GM12878 (cell line): Measurements from ENCODE around the gene OR6M1. TPM values are rescaled to one million over a fixed set of nuclear protein-coding genes. Genes with fewer than 3 reads are reported as not detected.

Experiments used
- ATAC-seq: fragments of 200-7000 bp; cut with Tn5 transposase; 3 replicates; pipeline ENCODE4 v1.9.1; 2020; ENCODE audit warnings: mild to moderate bottlenecking, moderate library complexity
- BruUV-seq: library from RNA; stranded (reverse); fragments of 400-500 nt; replicated peaks from 2 replicates; lab custom pipeline; 2021; lab: Mats Ljungman, UMichigan
- CTCF ChIA-PET: fragments of 300-600 bp; sonication (Branson Sonifier 250); formaldehyde crosslinking; extraction: SDS; loops from one replicate; lab custom pipeline; 2021; ENCODE audit warnings: inconsistent platforms; lab: Yijun Ruan, JAX
- POLR2A ChIA-PET: fragments of 350-600 bp; formaldehyde crosslinking; extraction: SDS; loops from one replicate; lab custom pipeline; 2021; ENCODE audit warnings: inconsistent platforms; lab: Charles Lee
- RAD21 ChIA-PET: fragments of 300-600 bp; sonication (Branson Sonifier 250); formaldehyde crosslinking; loops from one replicate; lab custom pipeline; 2023; ENCODE audit warnings: antibody characterized with exemption; ENCODE audit not compliant: unreplicated experiment; lab: Charles Lee
- SMC1A ChIA-PET: fragments of 300-600 bp; sonication (Branson Sonifier 250); formaldehyde crosslinking; loops from one replicate; lab custom pipeline; 2023; ENCODE audit not compliant: unreplicated experiment, uncharacterized antibody; lab: Charles Lee
- DNase-seq: peaks from one replicate; pipeline ENCODE4 v3.0.0-alpha.2; 2011; ENCODE audit warnings: low read depth, low spot score
- FAIRE-seq: peaks from 3 replicates; lab custom pipeline; 2011; peaks lifted over from hg19 to GRCh38; lab: Jason Lieb, UNC
- H2AFZ ChIP-seq: 2 replicates; pipeline ENCODE4 v1.6.0; 2011; ENCODE audit warnings: low read depth, low read length, control low read depth; ENCODE audit not compliant: control insufficient read depth
- H3K27ac ChIP-seq: 2 replicates; pipeline ENCODE4 v1.5.1; 2011; ENCODE audit warnings: control low read depth; ENCODE audit not compliant: control insufficient read depth, insufficient read depth
- H3K27me3 ChIP-seq, 2 experiments: replicated peaks in 1 of 2; 2 replicates each; pipeline versions ENCODE4 v1.6.0 to v1.6.1; 2011; ENCODE audit warnings: low read length in 1 of 2; ENCODE audit not compliant: control insufficient read depth in 2 of 2, insufficient read depth in 2 of 2
- H3K36me3 ChIP-seq, 2 experiments: 2 replicates each; pipeline ENCODE4 v1.5.1; 2011; ENCODE audit warnings: low read length in 1 of 2; ENCODE audit not compliant: control insufficient read depth in 2 of 2, insufficient read depth in 2 of 2
- H3K4me1 ChIP-seq: 2 replicates; pipeline ENCODE4 v1.6.1; 2011; ENCODE audit warnings: mild to moderate bottlenecking, low read length, moderate library complexity, mixed read lengths; ENCODE audit not compliant: control insufficient read depth, insufficient read depth
- H3K4me2 ChIP-seq: 2 replicates; pipeline ENCODE4 v1.6.0; 2011; ENCODE audit warnings: control low read depth; ENCODE audit not compliant: control insufficient read depth, insufficient read depth
- H3K4me3 ChIP-seq: fragments of 200-600 bp; sonication (generic); 2 replicates; pipeline ENCODE4 v1.5.1; 2016
- H3K79me2 ChIP-seq: 2 replicates; pipeline ENCODE4 v1.6.0; 2011; ENCODE audit warnings: low read length; ENCODE audit not compliant: control insufficient read depth, insufficient read depth
- H3K9ac ChIP-seq: 2 replicates; pipeline ENCODE4 v1.8.0; 2011; ENCODE audit warnings: low read length, control low read depth, mixed read lengths; ENCODE audit not compliant: control insufficient read depth, insufficient read depth
- H3K9me3 ChIP-seq: replicated peaks from 3 replicates; pipeline ENCODE4 v1.5.1; 2011; ENCODE audit warnings: mild to moderate bottlenecking, low read length; ENCODE audit not compliant: control insufficient read depth, insufficient read depth
- H4K20me1 ChIP-seq: 2 replicates; pipeline ENCODE4 v1.6.0; 2011; ENCODE audit not compliant: control insufficient read depth, insufficient read depth
- BMI1 ChIP-seq: fragments of 450-650 bp; IDR thresholded peaks from 2 replicates; pipeline ENCODE4 v1.6.1; 2016; ENCODE audit warnings: mild to moderate bottlenecking, moderate library complexity, borderline replicate concordance
- IRF4 ChIP-seq: IDR thresholded peaks from 2 replicates; pipeline ENCODE4 v1.6.1; 2011; ENCODE audit warnings: low read depth, low read length
- MTA2 ChIP-seq: fragments of 450-650 bp; IDR thresholded peaks from 2 replicates; pipeline ENCODE4 v1.6.1; 2016; ENCODE audit warnings: low read depth, mild to moderate bottlenecking, moderate library complexity
- MYC ChIP-seq: IDR thresholded peaks from 2 replicates; pipeline ENCODE4 v1.6.1; 2011; ENCODE audit warnings: mild to moderate bottlenecking, low read length, moderate library complexity, inconsistent platforms; ENCODE audit not compliant: insufficient read depth, insufficient replicate concordance, insufficient read length, severe bottlenecking
- RELA ChIP-seq: fragments of 450-650 bp; IDR thresholded peaks from 2 replicates; pipeline ENCODE4 v1.8.0; 2014; ENCODE audit warnings: borderline replicate concordance; ENCODE audit not compliant: partially characterized antibody
- SUPT20H ChIP-seq: IDR thresholded peaks from 2 replicates; pipeline ENCODE4 v1.6.1; 2011; ENCODE audit warnings: low read depth, mild to moderate bottlenecking, low read length, moderate library complexity, borderline replicate concordance; ENCODE audit not compliant: control insufficient read depth
- WGBS: methylation state at CpG from one replicate; pipeline ENCODE4 v1.1.6; 2016; ENCODE audit warnings: low lambda C conversion rate; ENCODE audit not compliant: insufficient replicate concordance, insufficient coverage; ENCODE audit errors: missing lambda C conversion rate; 5-methylcytosine and 5-hydroxymethylcytosine counted together
- in situ Hi-C: fragments of 300-500 bp; cut with MboI; formaldehyde crosslinking; loops from 9 replicates; pipeline ENCODE4 v1.14.3; 2018; ENCODE audit warnings: mixed read lengths
- intact Hi-C: fragments of 100-400 bp; cut with micrococcal nuclease; formaldehyde crosslinking; loops from one replicate; pipeline ENCODE4 v1.14.2; 2022; ENCODE audit not compliant: unreplicated experiment
- polyA plus RNA-seq, 11 experiments: library from polyadenylated mRNA; depleted of rRNA in 4 of 11; unstranded in 6 of 11; stranded (reverse) in 5 of 11; fragments of >200 nt; fragmentation: Nextera tagmentation in 4 of 11; fragmentation: Illumina TruSeq in 1 of 11; extraction: Ambion mirVana in 4 of 11; extraction: Trizol in 1 of 11; gene quantifications; 1 replicate in 1 of 11; 2 replicates in 10 of 11; pipeline versions ENCODE4 v1.2.1 to v1.2.3, GENCODE V29; 2011 to 2016; ENCODE audit warnings: inconsistent platforms in 2 of 11, missing spikeins in 2 of 11, low read depth in 1 of 11
- total RNA-seq, 4 experiments: library from RNA; depleted of rRNA in 3 of 4; stranded (reverse); fragments of >200 nt in 3 of 4; fragmentation: Illumina TruSeq in 1 of 4; extraction: Trizol in 1 of 4; gene quantifications; 2 replicates each; pipeline versions ENCODE4 v1.2.1 to v1.2.3, GENCODE V29; 2013 to 2021
- TF ChIP-seq, protein P1 (sequence below): fragments of 450-650 bp; IDR thresholded peaks from 2 replicates; pipeline ENCODE4 v1.6.1; 2017; ENCODE audit warnings: mild to moderate bottlenecking, moderate library complexity

OR6M1 gene
- total and polyA plus RNA-seq, 10 of the 15 experiments (the other 5 are each of a cell fraction or from before 2014, with no cell fraction given), result not detected

DNA sequence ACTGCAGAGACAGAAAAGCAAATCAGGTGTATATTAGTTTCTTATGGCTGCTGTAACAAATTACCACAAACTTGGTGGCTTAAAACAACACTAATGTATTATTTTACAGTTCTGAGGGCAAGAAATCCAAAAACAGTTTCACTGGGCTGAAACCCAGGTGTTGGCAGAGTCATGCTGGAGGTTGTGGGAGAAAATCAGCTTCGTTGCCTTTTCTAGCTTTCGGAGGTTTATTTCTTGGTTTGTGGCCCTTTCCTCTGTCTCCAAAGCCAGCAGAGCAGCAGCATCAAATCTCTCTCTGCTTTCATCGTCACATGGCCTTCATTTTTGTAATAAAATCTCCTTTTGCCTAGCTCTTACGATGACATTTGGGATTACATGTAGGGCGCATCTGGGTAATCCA lies 33.0 kb upstream of the OR6M1 start:
- no peaks in the 10 kb centered on the region for H4K20me1 ChIP-seq
- no peak overlapping the region for H3K27ac ChIP-seq
- H3K4me2 ChIP-seq, result no peak overlapping the region
- 41% methylated on average over 5 of the region's 5 CpGs for WGBS
- TF ChIP-seq SUPT20H (no peak), MTA2 (no peak), MYC (no peak), RELA (no peak), BMI1 (no peak), IRF4 (no peak)
- TF ChIP-seq, protein P1, sequence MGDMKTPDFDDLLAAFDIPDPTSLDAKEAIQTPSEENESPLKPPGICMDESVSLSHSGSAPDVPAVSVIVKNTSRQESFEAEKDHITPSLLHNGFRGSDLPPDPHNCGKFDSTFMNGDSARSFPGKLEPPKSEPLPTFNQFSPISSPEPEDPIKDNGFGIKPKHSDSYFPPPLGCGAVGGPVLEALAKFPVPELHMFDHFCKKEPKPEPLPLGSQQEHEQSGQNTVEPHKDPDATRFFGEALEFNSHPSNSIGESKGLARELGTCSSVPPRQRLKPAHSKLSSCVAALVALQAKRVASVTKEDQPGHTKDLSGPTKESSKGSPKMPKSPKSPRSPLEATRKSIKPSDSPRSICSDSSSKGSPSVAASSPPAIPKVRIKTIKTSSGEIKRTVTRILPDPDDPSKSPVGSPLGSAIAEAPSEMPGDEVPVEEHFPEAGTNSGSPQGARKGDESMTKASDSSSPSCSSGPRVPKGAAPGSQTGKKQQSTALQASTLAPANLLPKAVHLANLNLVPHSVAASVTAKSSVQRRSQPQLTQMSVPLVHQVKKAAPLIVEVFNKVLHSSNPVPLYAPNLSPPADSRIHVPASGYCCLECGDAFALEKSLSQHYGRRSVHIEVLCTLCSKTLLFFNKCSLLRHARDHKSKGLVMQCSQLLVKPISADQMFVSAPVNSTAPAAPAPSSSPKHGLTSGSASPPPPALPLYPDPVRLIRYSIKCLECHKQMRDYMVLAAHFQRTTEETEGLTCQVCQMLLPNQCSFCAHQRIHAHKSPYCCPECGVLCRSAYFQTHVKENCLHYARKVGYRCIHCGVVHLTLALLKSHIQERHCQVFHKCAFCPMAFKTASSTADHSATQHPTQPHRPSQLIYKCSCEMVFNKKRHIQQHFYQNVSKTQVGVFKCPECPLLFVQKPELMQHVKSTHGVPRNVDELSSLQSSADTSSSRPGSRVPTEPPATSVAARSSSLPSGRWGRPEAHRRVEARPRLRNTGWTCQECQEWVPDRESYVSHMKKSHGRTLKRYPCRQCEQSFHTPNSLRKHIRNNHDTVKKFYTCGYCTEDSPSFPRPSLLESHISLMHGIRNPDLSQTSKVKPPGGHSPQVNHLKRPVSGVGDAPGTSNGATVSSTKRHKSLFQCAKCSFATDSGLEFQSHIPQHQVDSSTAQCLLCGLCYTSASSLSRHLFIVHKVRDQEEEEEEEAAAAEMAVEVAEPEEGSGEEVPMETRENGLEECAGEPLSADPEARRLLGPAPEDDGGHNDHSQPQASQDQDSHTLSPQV, result no peak
- ChIA-PET RAD21 (no interaction called here), SMC1A (no interaction called here), CTCF (no interaction called here), POLR2A (no interaction called here)
- H3K36me3 ChIP-seq, result no peaks in the 10 kb centered on the region
- H3K4me3 ChIP-seq, result no peak overlapping the region
- no TSS peak for BruUV-seq
- no peak overlapping the region for H3K9ac ChIP-seq
- no peaks in the 10 kb centered on the region for H3K27me3 ChIP-seq
- ATAC-seq (no peak), DNase-seq (no peak), FAIRE-seq (no peak)
- no peak overlapping the region for H2AFZ ChIP-seq
- H3K79me2 ChIP-seq, result no peaks in the 10 kb centered on the region
- intact Hi-C loops, result no loop called here
- no peaks in the 10 kb centered on the region for H3K4me1 ChIP-seq
- H3K9me3 ChIP-seq, result no peaks in the 10 kb centered on the region
- in situ Hi-C loops, result no loop called here
